Psoas muscle (tissue), 8 donors: ENCODE results near the gene NKX2-1. TPM values are rescaled to one million over a fixed set of nuclear protein-coding genes. Genes with fewer than 3 reads are reported as not detected.

Source experiments
- ATAC-seq, 4 donors: fragments of 200-7000 bp; cut with Tn5 transposase; one replicate each; pipeline ENCODE4 v1.9.1; 2020; ENCODE audit warnings: moderate library complexity in 3 of 4, mild to moderate bottlenecking in 2 of 4
- DNase-seq, 2 donors: peaks; one replicate each; pipeline ENCODE4 v3.0.0-alpha.2; 2020
- H3K27ac ChIP-seq: fragments of 200-600 bp; one replicate; pipeline ENCODE4 v1.8.0; 2022
- H3K27me3 ChIP-seq, 3 donors: fragments of 200-600 bp in 1 of 3; one replicate each; pipeline versions ENCODE4 v1.6.1 to v1.8.0; 2013 to 2022; ENCODE audit warnings: low read length in 2 of 3, mild to moderate bottlenecking in 2 of 3, moderate library complexity in 1 of 3; ENCODE audit not compliant: insufficient read depth in 3 of 3
- H3K36me3 ChIP-seq, 2 donors: fragments of 200-600 bp in 1 of 2; one replicate each; pipeline versions ENCODE4 v1.6.1 to v1.8.0; 2013 to 2022; ENCODE audit warnings: low read depth in 1 of 2, mild to moderate bottlenecking in 1 of 2, moderate library complexity in 1 of 2; ENCODE audit not compliant: insufficient read depth in 1 of 2
- H3K4me1 ChIP-seq: fragments of 200-600 bp; one replicate; pipeline ENCODE4 v1.8.0; 2022
- H3K4me3 ChIP-seq: fragments of 200-600 bp; one replicate; pipeline ENCODE4 v1.8.0; 2022; ENCODE audit warnings: mild to moderate bottlenecking
- H3K9me3 ChIP-seq: fragments of 200-600 bp; one replicate; pipeline ENCODE4 v1.8.0; 2022
- WGBS, 3 donors: extraction: QIAGEN DNeasy Blood & Tissue Kit; methylation state at CpG; one replicate each; pipeline versions ENCODE4 v1.1.6 to v1.1.7; 2013; 5-methylcytosine and 5-hydroxymethylcytosine counted together
- intact Hi-C, 2 donors: fragments of 100-400 bp; cut with DNase I; formaldehyde crosslinking; loops; one replicate each; pipeline versions ENCODE4 v1.11.0 to v1.14.2; 2022
- polyA plus RNA-seq, 3 donors: library from polyadenylated mRNA; stranded (reverse); fragments of 200-250 nt; gene quantifications; one replicate each; pipeline ENCODE4 v1.2.3, GENCODE V29; 2013
- total RNA-seq, 4 donors: library from RNA; stranded (reverse); fragmentation: NEBNext Ultra II Directional in 2 of 4; extraction: Animal tissue kit (Norgen Biotek cat#: 25700) in 2 of 4; gene quantifications; one replicate each; pipeline versions ENCODE4 v1.2.1 to v1.2.4, GENCODE V29; 2021 to 2023
- TF ChIP-seq, protein P1 (sequence below): fragments of 200-600 bp; IDR thresholded peaks from one replicate; pipeline ENCODE4 v1.8.0; 2022; ENCODE audit warnings: antibody characterized with exemption
- donor health status: healthy with polysubstance abuse.
- donor health status: DM: no; HTN: no; CAD: no; lungs with moderate emphysema.
- donor health status: Bipolar disorder and iron deficiency.
- donor health status: healthy.
- donor health status: DM: yes; HTN: yes; CAD: no.
- donor health status: DM: no; HTN: no; CAD: no.
- donor health status: DM: no; HTN: no; CAD: no.
- donor health status: DM: yes; HTN: yes; CAD: no.

NKX2-1 gene
- total and polyA plus RNA-seq, 7 donors: not detected

DNA sequence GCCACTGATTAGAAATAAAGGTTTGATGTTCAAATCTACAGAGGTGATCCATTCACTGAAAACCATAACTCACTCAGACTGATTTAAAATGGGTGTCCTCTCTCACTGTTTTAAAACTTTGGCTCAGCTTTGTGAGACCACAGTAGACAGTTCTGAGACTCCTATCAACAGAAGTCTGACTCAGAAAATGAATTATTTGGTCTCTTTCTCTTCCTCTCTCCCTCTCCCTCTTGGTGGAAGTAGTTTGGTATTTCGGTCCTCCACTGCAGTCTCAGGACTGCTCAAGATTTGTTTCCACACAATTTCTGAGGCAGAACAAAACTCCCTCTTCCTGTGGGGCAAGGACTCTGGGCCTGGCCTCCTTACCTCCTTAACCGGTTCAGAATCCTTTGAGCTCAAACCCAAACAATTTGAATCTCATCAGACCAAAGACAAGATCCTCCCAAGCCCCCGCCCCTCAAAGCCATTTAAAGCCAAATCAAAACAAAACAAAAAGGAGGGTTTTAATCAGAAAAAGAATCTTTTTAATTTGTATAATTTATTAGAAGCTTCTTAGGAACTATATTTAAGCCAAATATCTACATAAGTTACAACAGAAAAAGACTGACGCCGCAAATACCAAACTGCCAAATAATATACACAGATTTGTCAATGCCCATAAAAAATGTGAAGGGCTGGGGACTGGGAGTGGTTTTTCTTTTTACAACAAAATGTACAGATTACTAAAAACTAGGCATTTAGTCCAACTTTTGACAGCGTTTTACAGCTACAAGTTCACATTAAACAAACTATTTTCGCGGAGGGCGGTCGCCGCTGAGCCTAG is 3.9 kb downstream of the NKX2-1 start:
- ATAC-seq (no peak), DNase-seq (no peak)
- TF ChIP-seq, protein P1, sequence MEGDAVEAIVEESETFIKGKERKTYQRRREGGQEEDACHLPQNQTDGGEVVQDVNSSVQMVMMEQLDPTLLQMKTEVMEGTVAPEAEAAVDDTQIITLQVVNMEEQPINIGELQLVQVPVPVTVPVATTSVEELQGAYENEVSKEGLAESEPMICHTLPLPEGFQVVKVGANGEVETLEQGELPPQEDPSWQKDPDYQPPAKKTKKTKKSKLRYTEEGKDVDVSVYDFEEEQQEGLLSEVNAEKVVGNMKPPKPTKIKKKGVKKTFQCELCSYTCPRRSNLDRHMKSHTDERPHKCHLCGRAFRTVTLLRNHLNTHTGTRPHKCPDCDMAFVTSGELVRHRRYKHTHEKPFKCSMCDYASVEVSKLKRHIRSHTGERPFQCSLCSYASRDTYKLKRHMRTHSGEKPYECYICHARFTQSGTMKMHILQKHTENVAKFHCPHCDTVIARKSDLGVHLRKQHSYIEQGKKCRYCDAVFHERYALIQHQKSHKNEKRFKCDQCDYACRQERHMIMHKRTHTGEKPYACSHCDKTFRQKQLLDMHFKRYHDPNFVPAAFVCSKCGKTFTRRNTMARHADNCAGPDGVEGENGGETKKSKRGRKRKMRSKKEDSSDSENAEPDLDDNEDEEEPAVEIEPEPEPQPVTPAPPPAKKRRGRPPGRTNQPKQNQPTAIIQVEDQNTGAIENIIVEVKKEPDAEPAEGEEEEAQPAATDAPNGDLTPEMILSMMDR: no peak
- peaks cover 23% of the 10 kb centered on the region for H3K4me1 ChIP-seq
- 14 to 17% (median 17%) methylated on average over 11 of the region's 11 CpGs for WGBS, 3 donors
- H3K9me3 ChIP-seq: no peaks in the 10 kb centered on the region
- no peak overlapping the region for H3K27ac ChIP-seq
- H3K4me3 ChIP-seq: no peak overlapping the region
- intact Hi-C loops: no loop called here
- no peaks in the 10 kb centered on the region for H3K36me3 ChIP-seq
- peaks cover 0 to 100% (median 60%) of the 10 kb centered on the region in 3 donors for H3K27me3 ChIP-seq

DNA sequence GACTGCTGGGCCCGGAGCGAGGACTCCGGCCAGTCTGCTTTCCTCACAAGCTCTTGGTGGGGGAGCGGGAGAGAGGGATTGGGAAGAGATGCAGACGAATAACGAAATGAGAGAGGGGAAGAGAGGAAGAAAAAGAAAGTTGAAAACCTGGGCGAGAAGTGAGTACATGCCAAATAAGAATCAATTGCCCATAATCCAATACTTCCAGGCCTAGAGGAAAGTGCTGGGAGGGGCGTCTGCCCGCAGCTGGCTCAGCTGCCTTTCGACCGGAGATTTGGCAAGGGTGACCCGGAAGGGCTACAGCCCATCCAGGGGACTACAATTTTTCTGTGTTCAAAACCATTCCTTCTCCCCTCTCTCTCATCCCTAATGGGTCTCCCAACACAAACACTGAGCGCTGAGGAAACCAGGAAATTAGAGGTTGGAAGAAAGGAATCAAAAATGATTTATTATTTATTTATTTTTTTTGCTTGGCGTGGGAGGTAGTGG is 4.9 kb downstream of the NKX2-1 start:
- Histone ChIP-seq H3K27ac (no peak overlapping the region), H3K36me3 (no peaks in the 10 kb centered on the region), H3K4me3 (no peak overlapping the region), H3K9me3 (no peaks in the 10 kb centered on the region), H3K27me3 (peaks cover 0 to 100% (median 60%) of the 10 kb centered on the region in 3 donors), H3K4me1 (peaks cover 13% of the 10 kb centered on the region)
- TF ChIP-seq, protein P1: no peak
- WGBS, 3 donors: 9 to 19% (median 12%) methylated on average over 14 of the region's 14 CpGs
- intact Hi-C loops: no loop called here
- DNase-seq (no peak), ATAC-seq (no peak)

DNA sequence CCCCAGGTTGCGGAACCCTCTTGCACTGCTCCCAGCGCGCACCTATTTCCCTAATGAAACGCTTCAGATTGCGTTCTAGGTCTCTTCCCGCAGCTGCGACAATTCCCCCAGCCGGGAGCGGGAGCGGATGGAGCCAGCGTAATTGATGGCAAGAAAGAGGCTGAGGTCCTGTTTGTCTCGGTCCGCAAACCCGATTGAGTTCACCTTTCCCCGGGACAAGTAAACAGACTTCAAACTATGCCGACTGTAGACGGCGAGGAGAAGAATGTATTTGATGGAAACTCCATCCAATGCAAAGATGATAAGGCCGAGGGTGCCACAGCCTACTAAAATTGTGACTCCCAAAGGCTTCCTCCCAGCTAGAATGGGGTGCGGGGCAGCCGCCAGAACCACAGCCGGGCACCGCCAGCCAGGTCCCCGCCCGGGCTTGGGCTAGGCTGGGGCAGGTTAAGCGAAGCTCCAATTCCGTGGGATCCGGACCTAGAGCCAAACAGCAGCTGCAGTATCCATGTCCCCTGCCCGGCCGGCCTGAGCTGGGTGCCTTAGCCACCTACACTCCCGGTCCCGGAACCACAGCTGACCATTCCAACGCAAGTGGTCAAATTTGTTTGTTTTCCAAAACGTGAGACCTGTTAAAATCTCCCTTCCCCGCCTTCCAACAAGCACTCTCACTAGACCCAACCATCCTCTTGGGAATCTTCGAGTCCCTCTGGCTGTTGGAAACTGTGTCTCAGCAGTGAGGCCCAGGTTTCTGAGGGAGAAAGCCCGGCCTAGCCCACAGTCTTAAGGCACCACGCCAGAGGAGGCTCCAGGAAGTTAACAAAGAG is 5.5 kb downstream of the NKX2-1 start:
- no peaks in the 10 kb centered on the region for H3K9me3 ChIP-seq
- no peak for ATAC-seq
- no peak for DNase-seq
- H3K27ac ChIP-seq: no peak overlapping the region
- H3K4me3 ChIP-seq: no peak overlapping the region
- TF ChIP-seq, protein P1: no peak
- no peaks in the 10 kb centered on the region for H3K36me3 ChIP-seq
- WGBS, 3 donors: 2 to 3% (median 3%) methylated on average over 38 of the region's 38 CpGs
- H3K27me3 ChIP-seq: peaks cover 0 to 100% (median 59%) of the 10 kb centered on the region in 3 donors
- intact Hi-C loops: no loop called here
- peaks cover 7% of the 10 kb centered on the region for H3K4me1 ChIP-seq

DNA sequence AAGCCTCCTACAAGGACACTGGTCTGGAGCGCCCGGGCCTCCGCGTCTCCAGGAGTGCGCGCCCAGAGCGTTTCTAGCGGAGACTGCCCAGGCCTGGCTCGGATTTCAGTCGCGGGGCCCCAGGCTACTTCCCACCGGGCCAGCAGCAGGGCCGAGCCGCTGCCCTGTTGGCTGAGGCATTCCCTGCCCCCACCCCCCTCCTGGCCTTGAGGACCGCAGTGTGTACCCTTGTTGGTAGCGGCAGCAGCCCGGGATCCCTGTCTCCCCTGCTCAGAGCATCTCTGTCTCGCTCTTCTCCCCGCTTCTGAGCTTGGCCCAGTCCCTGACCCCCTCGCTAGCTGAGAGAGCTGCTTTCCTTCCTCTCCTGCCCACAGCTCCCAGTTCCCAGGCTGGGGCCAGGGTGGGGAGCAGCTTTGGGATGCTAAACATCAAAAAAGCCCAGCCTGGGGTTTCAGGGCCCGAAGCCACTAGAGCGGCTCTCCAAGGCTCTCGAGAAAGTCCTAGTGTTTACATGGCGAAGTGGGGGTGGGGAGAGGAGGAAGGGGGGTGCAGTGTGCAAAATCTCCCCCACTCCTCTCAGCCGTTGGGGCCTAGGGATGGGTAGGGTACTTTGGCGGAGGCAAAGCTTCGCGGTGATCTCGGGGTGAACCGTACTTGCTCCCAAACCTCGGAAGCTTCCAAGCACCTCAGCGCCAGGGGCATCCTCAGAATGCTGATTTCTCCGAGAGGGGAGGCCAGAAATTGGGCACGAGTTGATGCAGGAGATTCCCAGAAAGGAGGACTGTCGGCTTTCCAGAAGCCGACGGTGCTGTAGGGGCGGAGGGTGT is 6.4 kb downstream of the NKX2-1 start:
- intact Hi-C loops: no loop called here
- peak in 1 of 4 donors; percentile 15 for ATAC-seq
- DNase-seq: no peak
- 1 to 2% (median 2%) methylated on average over 35 to 38 of the region's 38 CpGs for WGBS, 3 donors
- Histone ChIP-seq H3K4me3 (no peak overlapping the region), H3K27me3 (peaks cover 0 to 100% (median 59%) of the 10 kb centered on the region in 3 donors), H3K9me3 (no peaks in the 10 kb centered on the region), H3K36me3 (no peaks in the 10 kb centered on the region), H3K4me1 (peaks cover 4% of the 10 kb centered on the region), H3K27ac (no peak overlapping the region)
- TF ChIP-seq, protein P1: no peak
